ENCODE measurements around the gene MTRF1.

MTRF1 gene

GRCh38 chr13:41232578-41233480, 30.5 kb downstream of the MTRF1 start:
- TF ChIP-seq CTCF (IDR thresholded peaks at IDR 0.05; ENCODE audit: insufficient read depth, low read length): no peak
- TF ChIP-seq GABPA (IDR thresholded peaks at IDR 0.05; ENCODE audit: low read depth): no peak
- peak; percentile 47; the same call in 1 of the 2 replicates for TF ChIP-seq SPI1 (IDR thresholded peaks at IDR 0.05; ENCODE audit: borderline replicate concordance, low read depth)
- TF ChIP-seq REST (IDR thresholded peaks at IDR 0.05; ENCODE audit: insufficient replicate concordance, low read depth): no peak
- TF ChIP-seq POLR2AphosphoS5 (IDR thresholded peaks at IDR 0.05; ENCODE audit: low read depth): no peak
- Histone ChIP-seq H3K4me3 (replicated peaks; ENCODE audit: insufficient read depth, low read length) (no peak overlapping the region), H3K27ac (replicated peaks) (no peak overlapping the region), H3K27me3 (ENCODE audit: insufficient read depth, poor library complexity, severe bottlenecking) (no peaks in the 10 kb centered on the region)
- DNase-seq (ENCODE audit: low read depth in 1 of 2, low spot score in 1 of 2): no peak

- no peak for TF ChIP-seq GABPA (IDR thresholded peaks at IDR 0.05; ENCODE audit: low read depth)
- TF ChIP-seq REST (IDR thresholded peaks at IDR 0.05; ENCODE audit: insufficient replicate concordance, low read depth): no peak
- no peak for TF ChIP-seq POLR2AphosphoS5 (IDR thresholded peaks at IDR 0.05; ENCODE audit: low read depth)
- TF ChIP-seq CTCF (IDR thresholded peaks at IDR 0.05; ENCODE audit: insufficient read depth, low read length): no peak
- no peak for TF ChIP-seq SPI1 (IDR thresholded peaks at IDR 0.05; ENCODE audit: borderline replicate concordance, low read depth)
- Histone ChIP-seq H3K27me3 (ENCODE audit: insufficient read depth, poor library complexity, severe bottlenecking) (no peaks in the 10 kb centered on the region), H3K27ac (replicated peaks) (no peak overlapping the region), H3K4me3 (replicated peaks; ENCODE audit: insufficient read depth, low read length) (no peak overlapping the region)
- no peak for DNase-seq (ENCODE audit: low read depth in 1 of 2, low spot score in 1 of 2)
These were observed 31.6 kb downstream of the MTRF1 start for GRCh38 chr13:41231786-41232185.

GRCh38 chr13:41231025-41231677, 32.2 kb downstream of the MTRF1 start:
- TF ChIP-seq GABPA (IDR thresholded peaks at IDR 0.05; ENCODE audit: low read depth) (no peak), CTCF (IDR thresholded peaks at IDR 0.05; ENCODE audit: insufficient read depth, low read length) (no peak), SPI1 (IDR thresholded peaks at IDR 0.05; ENCODE audit: borderline replicate concordance, low read depth) (no peak), REST (IDR thresholded peaks at IDR 0.05; ENCODE audit: insufficient replicate concordance, low read depth) (no peak), POLR2AphosphoS5 (IDR thresholded peaks at IDR 0.05; ENCODE audit: low read depth) (no peak)
- no peak for DNase-seq (ENCODE audit: low read depth in 1 of 2, low spot score in 1 of 2)
- no peaks in the 10 kb centered on the region for H3K27me3 ChIP-seq (ENCODE audit: insufficient read depth, poor library complexity, severe bottlenecking)
- H3K4me3 ChIP-seq (replicated peaks; ENCODE audit: insufficient read depth, low read length): no peak overlapping the region
- H3K27ac ChIP-seq (replicated peaks): no peak overlapping the region
